H1 (cell line): ENCODE results near the gene ALK. TPM values are rescaled to one million over a fixed set of nuclear protein-coding genes. Genes with fewer than 3 reads are reported as not detected.

ENCODE experiments used
- BCL11A ChIP-seq, 2 experiments: IDR thresholded peaks; one replicate each; pipeline ENCODE4 v1.6.1; 2011; ENCODE audit warnings: low read depth in 2 of 2, low read length in 2 of 2, mild to moderate bottlenecking in 2 of 2
- CHD2 ChIP-seq: IDR thresholded peaks from 2 replicates; pipeline ENCODE4 v1.6.1; 2012; ENCODE audit warnings: low read length, improper control_type of control experiment
- JUND ChIP-seq: IDR thresholded peaks from 2 replicates; pipeline ENCODE4 v1.6.1; 2011; ENCODE audit warnings: mild to moderate bottlenecking, improper control_type of control experiment, low read length
- TAF7 ChIP-seq: optimal IDR thresholded peaks from 2 replicates; pipeline ENCODE3; 2011; ENCODE audit warnings: low read depth, mild to moderate bottlenecking, inconsistent platforms, low read length, moderate library complexity, borderline replicate concordance
- TEAD4 ChIP-seq: IDR thresholded peaks from 2 replicates; pipeline ENCODE4 v1.6.1; 2012; ENCODE audit warnings: low read depth, low read length, inconsistent platforms, mixed read lengths
- polyA plus RNA-seq, 7 experiments: library from polyadenylated mRNA; depleted of rRNA in 3 of 7; stranded (reverse) in 5 of 7; unstranded in 2 of 7; fragments of >200 nt in 5 of 7; fragments of 200-250 nt in 2 of 7; gene quantifications; 1 replicate in 5 of 7; 2 replicates in 1 of 7; 4 replicates in 1 of 7; pipeline versions ENCODE4 v1.2.1 to v1.2.3, GENCODE V29; 2011 to 2013; ENCODE audit warnings: missing spikeins in 2 of 7, mixed read lengths in 2 of 7
- total RNA-seq: library from RNA; stranded (reverse); fragmentation: NEBNext Ultra II Directional; extraction: Animal tissue kit (Norgen Biotek cat#: 25700); gene quantifications from 2 replicates; pipeline ENCODE4 v1.2.1, GENCODE V29; 2021
- TF ChIP-seq, protein P1 (sequence below): IDR thresholded peaks from 2 replicates; pipeline ENCODE4 v1.6.1; 2012; ENCODE audit warnings: low read length, inconsistent platforms
- TF ChIP-seq, protein P2 (sequence below): fragments of 300-600 bp; sonication (generic); IDR thresholded peaks from 2 replicates; pipeline ENCODE4 v1.7.1; 2012; ENCODE audit warnings: low read length, moderate library complexity, mild to moderate bottlenecking, inconsistent platforms; ENCODE audit not compliant: insufficient replicate concordance

Gene ALK
- total and polyA plus RNA-seq, 2 of the 8 experiments (the other 6 are each of a cell fraction or from before 2014, with no cell fraction given), result 0.02 to 0.09 TPM

DNA sequence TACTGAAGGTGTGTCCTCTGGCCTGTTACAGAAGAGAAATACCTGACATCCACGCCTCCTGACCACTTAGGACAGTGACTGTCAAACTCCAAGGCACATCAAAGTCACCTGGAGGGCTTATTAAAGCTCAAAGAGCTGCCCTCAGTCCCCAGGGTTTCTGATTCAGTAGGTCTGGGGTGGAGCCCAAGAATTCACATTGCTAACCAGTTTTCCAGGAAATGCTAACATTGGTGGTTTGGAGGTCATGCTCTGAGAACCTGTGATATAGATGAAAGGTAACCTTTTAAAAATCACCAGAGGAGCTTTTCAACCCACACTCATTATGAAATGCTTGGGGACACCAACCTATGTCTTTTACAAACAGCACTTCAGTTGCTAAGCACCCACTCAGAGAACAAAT is 172.3 kb downstream of the ALK start (continued):
- TF ChIP-seq TEAD4 (no peak), CHD2 (no peak), TAF7 (no peak), JUND (no peak), BCL11A (IDR thresholded peaks at IDR 0.05; ENCODE audit: low read depth in 2 of 2, low read length in 2 of 2) (no peak)
- TF ChIP-seq, protein P1, sequence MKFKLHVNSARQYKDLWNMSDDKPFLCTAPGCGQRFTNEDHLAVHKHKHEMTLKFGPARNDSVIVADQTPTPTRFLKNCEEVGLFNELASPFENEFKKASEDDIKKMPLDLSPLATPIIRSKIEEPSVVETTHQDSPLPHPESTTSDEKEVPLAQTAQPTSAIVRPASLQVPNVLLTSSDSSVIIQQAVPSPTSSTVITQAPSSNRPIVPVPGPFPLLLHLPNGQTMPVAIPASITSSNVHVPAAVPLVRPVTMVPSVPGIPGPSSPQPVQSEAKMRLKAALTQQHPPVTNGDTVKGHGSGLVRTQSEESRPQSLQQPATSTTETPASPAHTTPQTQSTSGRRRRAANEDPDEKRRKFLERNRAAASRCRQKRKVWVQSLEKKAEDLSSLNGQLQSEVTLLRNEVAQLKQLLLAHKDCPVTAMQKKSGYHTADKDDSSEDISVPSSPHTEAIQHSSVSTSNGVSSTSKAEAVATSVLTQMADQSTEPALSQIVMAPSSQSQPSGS, result no peak
- TF ChIP-seq, protein P2, sequence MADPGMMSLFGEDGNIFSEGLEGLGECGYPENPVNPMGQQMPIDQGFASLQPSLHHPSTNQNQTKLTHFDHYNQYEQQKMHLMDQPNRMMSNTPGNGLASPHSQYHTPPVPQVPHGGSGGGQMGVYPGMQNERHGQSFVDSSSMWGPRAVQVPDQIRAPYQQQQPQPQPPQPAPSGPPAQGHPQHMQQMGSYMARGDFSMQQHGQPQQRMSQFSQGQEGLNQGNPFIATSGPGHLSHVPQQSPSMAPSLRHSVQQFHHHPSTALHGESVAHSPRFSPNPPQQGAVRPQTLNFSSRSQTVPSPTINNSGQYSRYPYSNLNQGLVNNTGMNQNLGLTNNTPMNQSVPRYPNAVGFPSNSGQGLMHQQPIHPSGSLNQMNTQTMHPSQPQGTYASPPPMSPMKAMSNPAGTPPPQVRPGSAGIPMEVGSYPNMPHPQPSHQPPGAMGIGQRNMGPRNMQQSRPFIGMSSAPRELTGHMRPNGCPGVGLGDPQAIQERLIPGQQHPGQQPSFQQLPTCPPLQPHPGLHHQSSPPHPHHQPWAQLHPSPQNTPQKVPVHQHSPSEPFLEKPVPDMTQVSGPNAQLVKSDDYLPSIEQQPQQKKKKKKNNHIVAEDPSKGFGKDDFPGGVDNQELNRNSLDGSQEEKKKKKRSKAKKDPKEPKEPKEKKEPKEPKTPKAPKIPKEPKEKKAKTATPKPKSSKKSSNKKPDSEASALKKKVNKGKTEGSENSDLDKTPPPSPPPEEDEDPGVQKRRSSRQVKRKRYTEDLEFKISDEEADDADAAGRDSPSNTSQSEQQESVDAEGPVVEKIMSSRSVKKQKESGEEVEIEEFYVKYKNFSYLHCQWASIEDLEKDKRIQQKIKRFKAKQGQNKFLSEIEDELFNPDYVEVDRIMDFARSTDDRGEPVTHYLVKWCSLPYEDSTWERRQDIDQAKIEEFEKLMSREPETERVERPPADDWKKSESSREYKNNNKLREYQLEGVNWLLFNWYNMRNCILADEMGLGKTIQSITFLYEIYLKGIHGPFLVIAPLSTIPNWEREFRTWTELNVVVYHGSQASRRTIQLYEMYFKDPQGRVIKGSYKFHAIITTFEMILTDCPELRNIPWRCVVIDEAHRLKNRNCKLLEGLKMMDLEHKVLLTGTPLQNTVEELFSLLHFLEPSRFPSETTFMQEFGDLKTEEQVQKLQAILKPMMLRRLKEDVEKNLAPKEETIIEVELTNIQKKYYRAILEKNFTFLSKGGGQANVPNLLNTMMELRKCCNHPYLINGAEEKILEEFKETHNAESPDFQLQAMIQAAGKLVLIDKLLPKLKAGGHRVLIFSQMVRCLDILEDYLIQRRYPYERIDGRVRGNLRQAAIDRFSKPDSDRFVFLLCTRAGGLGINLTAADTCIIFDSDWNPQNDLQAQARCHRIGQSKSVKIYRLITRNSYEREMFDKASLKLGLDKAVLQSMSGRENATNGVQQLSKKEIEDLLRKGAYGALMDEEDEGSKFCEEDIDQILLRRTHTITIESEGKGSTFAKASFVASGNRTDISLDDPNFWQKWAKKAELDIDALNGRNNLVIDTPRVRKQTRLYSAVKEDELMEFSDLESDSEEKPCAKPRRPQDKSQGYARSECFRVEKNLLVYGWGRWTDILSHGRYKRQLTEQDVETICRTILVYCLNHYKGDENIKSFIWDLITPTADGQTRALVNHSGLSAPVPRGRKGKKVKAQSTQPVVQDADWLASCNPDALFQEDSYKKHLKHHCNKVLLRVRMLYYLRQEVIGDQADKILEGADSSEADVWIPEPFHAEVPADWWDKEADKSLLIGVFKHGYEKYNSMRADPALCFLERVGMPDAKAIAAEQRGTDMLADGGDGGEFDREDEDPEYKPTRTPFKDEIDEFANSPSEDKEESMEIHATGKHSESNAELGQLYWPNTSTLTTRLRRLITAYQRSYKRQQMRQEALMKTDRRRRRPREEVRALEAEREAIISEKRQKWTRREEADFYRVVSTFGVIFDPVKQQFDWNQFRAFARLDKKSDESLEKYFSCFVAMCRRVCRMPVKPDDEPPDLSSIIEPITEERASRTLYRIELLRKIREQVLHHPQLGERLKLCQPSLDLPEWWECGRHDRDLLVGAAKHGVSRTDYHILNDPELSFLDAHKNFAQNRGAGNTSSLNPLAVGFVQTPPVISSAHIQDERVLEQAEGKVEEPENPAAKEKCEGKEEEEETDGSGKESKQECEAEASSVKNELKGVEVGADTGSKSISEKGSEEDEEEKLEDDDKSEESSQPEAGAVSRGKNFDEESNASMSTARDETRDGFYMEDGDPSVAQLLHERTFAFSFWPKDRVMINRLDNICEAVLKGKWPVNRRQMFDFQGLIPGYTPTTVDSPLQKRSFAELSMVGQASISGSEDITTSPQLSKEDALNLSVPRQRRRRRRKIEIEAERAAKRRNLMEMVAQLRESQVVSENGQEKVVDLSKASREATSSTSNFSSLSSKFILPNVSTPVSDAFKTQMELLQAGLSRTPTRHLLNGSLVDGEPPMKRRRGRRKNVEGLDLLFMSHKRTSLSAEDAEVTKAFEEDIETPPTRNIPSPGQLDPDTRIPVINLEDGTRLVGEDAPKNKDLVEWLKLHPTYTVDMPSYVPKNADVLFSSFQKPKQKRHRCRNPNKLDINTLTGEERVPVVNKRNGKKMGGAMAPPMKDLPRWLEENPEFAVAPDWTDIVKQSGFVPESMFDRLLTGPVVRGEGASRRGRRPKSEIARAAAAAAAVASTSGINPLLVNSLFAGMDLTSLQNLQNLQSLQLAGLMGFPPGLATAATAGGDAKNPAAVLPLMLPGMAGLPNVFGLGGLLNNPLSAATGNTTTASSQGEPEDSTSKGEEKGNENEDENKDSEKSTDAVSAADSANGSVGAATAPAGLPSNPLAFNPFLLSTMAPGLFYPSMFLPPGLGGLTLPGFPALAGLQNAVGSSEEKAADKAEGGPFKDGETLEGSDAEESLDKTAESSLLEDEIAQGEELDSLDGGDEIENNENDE, result no peak
